Duodenal mucosa (tissue), 2 donors: ENCODE results near the gene TSPAN9.

ENCODE experiments used
- H3K27ac ChIP-seq: one replicate; pipeline ENCODE4 v1.7.0; 2013; ENCODE audit warnings: low read depth, low read length
- H3K27me3 ChIP-seq, 2 donors: one replicate each; pipeline ENCODE4 v1.7.0; 2013; ENCODE audit warnings: low read length in 2 of 2, control low read depth in 1 of 2; ENCODE audit not compliant: insufficient read depth in 2 of 2, control insufficient read depth in 1 of 2
- H3K36me3 ChIP-seq, 2 donors: one replicate each; pipeline ENCODE4 v1.7.0; 2013; ENCODE audit warnings: low read length in 2 of 2, control low read depth in 1 of 2; ENCODE audit not compliant: insufficient read depth in 2 of 2, control insufficient read depth in 1 of 2
- H3K4me1 ChIP-seq, 2 donors: one replicate each; pipeline ENCODE4 v1.7.0; 2013; ENCODE audit warnings: low read length in 2 of 2, control low read depth in 1 of 2; ENCODE audit not compliant: insufficient read depth in 2 of 2, control insufficient read depth in 1 of 2
- H3K4me3 ChIP-seq, 2 donors: one replicate each; pipeline ENCODE4 v1.7.0; 2013; ENCODE audit warnings: low read length in 2 of 2, low read depth in 1 of 2
- H3K9ac ChIP-seq, 2 donors: one replicate each; pipeline ENCODE4 v1.7.0; 2013; ENCODE audit warnings: low read length in 2 of 2, low read depth in 1 of 2
- H3K9me3 ChIP-seq, 2 donors: one replicate each; pipeline ENCODE4 v1.7.0; 2013; ENCODE audit warnings: low read length in 2 of 2, control low read depth in 1 of 2; ENCODE audit not compliant: control insufficient read depth in 1 of 2

The TSPAN9 gene

GRCh38 chr12:3122841-3123678 is 45.9 kb downstream of the TSPAN9 start:
- Histone ChIP-seq H3K27ac (peak overlapping the region; percentile 15), H3K9ac (no peak overlapping the region), H3K4me1 (peaks cover 0 to 7% of the 10 kb centered on the region in 2 donors), H3K9me3 (no peaks in the 10 kb centered on the region), H3K27me3 (no peaks in the 10 kb centered on the region), H3K4me3 (no peak overlapping the region), H3K36me3 (no peaks in the 10 kb centered on the region)

- peaks cover 0 to 7% of the 10 kb centered on the region in 2 donors for H3K4me1 ChIP-seq
- no peaks in the 10 kb centered on the region for H3K9me3 ChIP-seq
- H3K27ac ChIP-seq: no peak overlapping the region
- H3K9ac ChIP-seq: no peak overlapping the region
- no peaks in the 10 kb centered on the region for H3K36me3 ChIP-seq
- no peaks in the 10 kb centered on the region for H3K27me3 ChIP-seq
- no peak overlapping the region for H3K4me3 ChIP-seq
These were observed 46.5 kb downstream of the TSPAN9 start for GRCh38 chr12:3123729-3124128.

- Histone ChIP-seq H3K4me1 (peaks cover 0 to 3% of the 10 kb centered on the region in 2 donors), H3K4me3 (no peak overlapping the region), H3K27ac (no peak overlapping the region), H3K9ac (no peak overlapping the region), H3K27me3 (no peaks in the 10 kb centered on the region), H3K36me3 (no peaks in the 10 kb centered on the region), H3K9me3 (no peaks in the 10 kb centered on the region)
These were observed 47.7 kb downstream of the TSPAN9 start for GRCh38 chr12:3124917-3125316.

- no peak overlapping the region for H3K27ac ChIP-seq
- H3K36me3 ChIP-seq: no peaks in the 10 kb centered on the region
- H3K4me1 ChIP-seq: peaks cover 0 to 3% of the 10 kb centered on the region in 2 donors
- no peak overlapping the region for H3K4me3 ChIP-seq
- H3K27me3 ChIP-seq: no peaks in the 10 kb centered on the region
- H3K9ac ChIP-seq: no peak overlapping the region
- no peaks in the 10 kb centered on the region for H3K9me3 ChIP-seq
These were observed 48.5 kb downstream of the TSPAN9 start for GRCh38 chr12:3125674-3126073.

- Histone ChIP-seq H3K4me3 (no peak overlapping the region), H3K27me3 (no peaks in the 10 kb centered on the region), H3K27ac (no peak overlapping the region), H3K36me3 (no peaks in the 10 kb centered on the region), H3K9ac (no peak overlapping the region), H3K9me3 (no peaks in the 10 kb centered on the region), H3K4me1 (peaks cover 0 to 3% of the 10 kb centered on the region in 2 donors)
These were observed 50.7 kb downstream of the TSPAN9 start for GRCh38 chr12:3127832-3128231.

GRCh38 chr12:3128498-3129293 is 51.5 kb downstream of the TSPAN9 start:
- H3K27me3 ChIP-seq: no peaks in the 10 kb centered on the region
- H3K4me3 ChIP-seq: no peak overlapping the region
- no peaks in the 10 kb centered on the region for H3K9me3 ChIP-seq
- no peak overlapping the region for H3K27ac ChIP-seq
- no peaks in the 10 kb centered on the region for H3K36me3 ChIP-seq
- no peak overlapping the region for H3K9ac ChIP-seq
- H3K4me1 ChIP-seq: peaks cover 0 to 3% of the 10 kb centered on the region in 2 donors

GRCh38 chr12:3129301-3130056 is 52.3 kb downstream of the TSPAN9 start:
- no peak overlapping the region for H3K4me3 ChIP-seq
- H3K36me3 ChIP-seq: no peaks in the 10 kb centered on the region
- no peaks in the 10 kb centered on the region for H3K27me3 ChIP-seq
- H3K9ac ChIP-seq: no peak overlapping the region
- H3K4me1 ChIP-seq: peaks cover 0 to 3% of the 10 kb centered on the region in 2 donors
- H3K9me3 ChIP-seq: no peaks in the 10 kb centered on the region
- no peak overlapping the region for H3K27ac ChIP-seq

GRCh38 chr12:3130057-3130830 is 53.1 kb downstream of the TSPAN9 start:
- H3K9ac ChIP-seq: no peak overlapping the region
- no peaks in the 10 kb centered on the region for H3K27me3 ChIP-seq
- no peaks in the 10 kb centered on the region for H3K36me3 ChIP-seq
- H3K9me3 ChIP-seq: no peaks in the 10 kb centered on the region
- no peak overlapping the region for H3K4me3 ChIP-seq
- H3K4me1 ChIP-seq: peaks cover 0 to 3% of the 10 kb centered on the region in 2 donors
- H3K27ac ChIP-seq: no peak overlapping the region

- Histone ChIP-seq H3K4me3 (no peak overlapping the region), H3K9me3 (no peaks in the 10 kb centered on the region), H3K4me1 (peaks cover 0 to 3% of the 10 kb centered on the region in 2 donors), H3K27me3 (no peaks in the 10 kb centered on the region), H3K27ac (no peak overlapping the region), H3K36me3 (no peaks in the 10 kb centered on the region), H3K9ac (no peak overlapping the region)
These were observed 54.0 kb downstream of the TSPAN9 start for GRCh38 chr12:3131129-3131528.
